NAMALWA (cell line): Measurements from ENCODE around the gene CLPTM1.
A peak's percentile ranks its signal among the peaks of the same experiment; 100 is the strongest.
"Not testable (repeated sequence)": the region's sequence is repeated elsewhere in the genome, so short reads cannot be mapped to it uniquely, and the experiment has no call there.

ENCODE experiments used
- DNase-seq: peaks from one replicate; pipeline ENCODE4 v3.0.0-alpha.2; 2015; ENCODE audit warnings: low spot score

The CLPTM1 gene

GRCh38 chr19:44942067-44942571, 13.1 kb upstream of the CLPTM1 start, which contains the start of gene APOC4:
Gene APOC4 (plus strand): TSS chr19:44942237. CDS start chr19:44942278, 41 bp downstream.
- no peak for DNase-seq

DNA sequence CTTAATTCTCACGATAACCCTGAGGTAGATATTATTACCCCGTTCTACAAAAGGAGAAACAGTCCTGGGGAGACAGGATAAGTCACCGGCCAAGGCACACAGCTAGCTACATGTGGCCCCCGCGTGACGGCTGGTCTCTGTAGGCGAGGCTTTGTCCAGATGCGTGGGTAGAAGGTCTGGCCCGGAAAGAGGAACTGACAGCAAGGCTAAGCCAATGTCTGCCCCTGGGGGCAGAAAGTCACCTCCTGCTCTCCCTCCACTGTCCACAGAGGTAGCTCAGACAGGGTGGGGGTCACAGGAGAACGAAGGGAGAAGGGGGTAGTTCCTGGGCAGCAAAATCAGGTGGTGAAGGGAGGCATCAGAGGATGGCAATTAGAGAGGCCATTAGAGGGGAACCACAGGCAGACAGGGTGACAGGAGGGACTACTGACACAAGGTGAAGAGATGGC, 11.4 kb upstream of the CLPTM1 start:
- DNase-seq, result peak; percentile 71

DNA sequence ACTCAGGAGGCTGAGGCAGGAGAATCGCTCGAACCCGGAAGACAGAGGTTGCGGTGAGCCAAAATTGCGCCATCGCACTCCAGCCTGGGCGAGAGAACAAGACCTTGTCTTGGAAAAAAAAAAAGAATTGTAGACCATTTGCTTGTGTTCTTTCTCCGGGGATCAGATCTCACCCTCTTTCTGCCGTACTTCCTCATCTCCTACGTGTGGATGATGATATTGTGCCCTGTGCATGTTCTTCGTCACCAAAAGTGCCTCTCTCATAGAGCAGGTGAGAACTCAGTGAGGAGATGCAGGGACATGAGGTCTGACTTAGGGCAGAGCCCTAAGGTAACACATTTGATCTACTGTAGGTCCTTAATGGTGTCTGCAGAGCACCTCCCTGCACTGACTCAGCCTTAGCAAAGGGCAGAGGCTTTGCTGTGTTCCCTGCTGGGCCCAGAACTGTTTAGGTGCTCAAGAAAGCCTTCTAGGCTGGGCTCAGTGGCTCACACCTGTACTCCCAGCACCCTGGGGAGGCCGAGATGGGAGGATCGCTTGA, 8.1 kb upstream of the CLPTM1 start:
- no peak for DNase-seq

DNA sequence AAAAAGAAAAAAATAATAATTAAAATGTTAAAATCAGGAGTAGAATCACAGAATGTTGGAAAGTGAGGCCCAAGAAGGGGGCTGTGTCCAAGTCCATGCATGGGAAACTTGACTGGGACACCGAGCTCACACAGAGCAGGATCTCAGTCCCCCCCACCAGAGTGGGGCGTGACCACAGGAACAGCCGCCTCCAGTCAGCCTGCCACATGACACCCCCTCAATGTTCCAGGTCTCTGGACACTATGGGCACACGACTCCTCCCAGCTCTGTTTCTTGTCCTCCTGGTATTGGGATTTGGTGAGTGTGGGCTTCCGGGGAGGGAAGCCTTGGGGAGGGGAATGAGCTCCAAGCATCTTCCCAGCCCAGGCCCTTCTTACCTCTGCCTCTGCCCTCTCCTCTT, 6.9 kb upstream of the CLPTM1 start:
- DNase-seq, result no peak

DNA sequence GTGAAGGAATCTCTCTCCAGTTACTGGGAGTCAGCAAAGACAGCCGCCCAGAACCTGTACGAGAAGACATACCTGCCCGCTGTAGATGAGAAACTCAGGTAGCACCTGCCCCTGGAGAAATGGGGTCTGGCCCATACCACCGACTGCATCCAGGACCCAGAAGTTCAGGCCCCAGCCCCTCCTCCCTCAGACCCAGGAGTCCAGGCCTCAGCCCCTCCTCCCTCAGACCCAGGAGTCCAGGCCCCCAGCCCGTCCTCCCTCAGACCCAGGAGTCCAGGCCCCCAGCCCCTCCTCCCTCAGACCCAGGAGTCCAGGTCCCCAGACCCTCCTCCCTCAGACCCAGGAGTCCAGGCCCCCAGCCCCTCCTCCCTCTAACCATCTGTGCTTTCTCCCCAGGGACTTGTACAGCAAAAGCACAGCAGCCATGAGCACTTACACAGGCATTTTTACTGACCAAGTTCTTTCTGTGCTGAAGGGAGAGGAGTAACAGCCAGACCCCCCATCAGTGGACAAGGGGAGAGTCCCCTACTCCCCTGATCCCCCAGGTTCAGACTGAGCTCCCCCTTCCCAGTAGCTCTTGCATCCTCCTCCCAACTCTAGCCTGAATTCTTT, 6.3 kb upstream of the CLPTM1 start:
- DNase-seq, result peak; percentile 51

- no peak for DNase-seq
Observed at GRCh38 chr19:44949550-44949949, 5.6 kb upstream of the CLPTM1 start.

DNA sequence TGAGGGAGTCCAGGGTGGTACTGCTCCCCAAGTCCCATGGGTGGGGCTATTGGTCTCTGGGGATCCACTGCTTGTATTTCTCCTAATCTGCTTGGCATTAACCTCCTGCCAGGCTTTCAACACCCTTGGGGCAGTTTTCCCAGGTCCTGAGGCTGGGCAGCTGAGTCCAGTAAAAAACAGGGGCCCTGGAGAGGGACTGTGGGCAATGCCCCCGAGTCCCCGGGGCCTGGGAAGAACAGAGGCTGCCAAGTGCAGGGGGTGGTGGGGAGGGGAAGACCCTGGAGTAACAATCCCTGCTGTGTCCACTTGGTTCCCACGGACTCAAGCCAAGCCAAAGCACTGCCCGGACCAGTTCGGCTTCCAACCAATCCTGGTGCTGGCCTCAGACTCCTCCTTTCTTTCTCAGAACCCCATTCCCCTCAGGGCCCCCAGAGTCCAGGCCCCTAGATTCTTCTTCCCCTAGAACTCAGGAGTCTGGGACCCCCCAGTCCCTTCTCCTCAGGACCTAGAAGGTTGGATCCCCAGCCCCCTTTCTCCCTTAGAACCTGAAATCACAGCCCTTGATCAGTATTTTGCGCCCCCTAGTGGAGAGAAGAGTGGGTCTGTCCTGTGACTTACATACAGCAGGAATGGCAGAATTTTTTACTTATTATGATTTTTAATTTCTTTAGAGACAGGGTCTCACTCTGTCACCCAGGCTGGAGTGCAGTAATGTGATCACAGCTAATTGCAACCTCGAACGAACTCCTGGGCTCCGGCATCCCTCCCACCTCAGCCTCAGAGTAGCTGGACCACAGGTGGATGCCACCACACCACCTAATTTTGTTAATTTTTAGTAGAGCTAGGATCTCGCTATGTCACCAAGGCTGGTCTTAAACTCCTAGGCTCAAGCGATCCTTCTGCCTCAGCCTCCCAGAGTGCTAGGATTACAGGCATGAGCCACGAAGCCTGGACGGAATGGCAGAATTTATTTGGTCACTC, 3.7 kb upstream of the CLPTM1 start:
- peak; percentile 86 for DNase-seq

DNA sequence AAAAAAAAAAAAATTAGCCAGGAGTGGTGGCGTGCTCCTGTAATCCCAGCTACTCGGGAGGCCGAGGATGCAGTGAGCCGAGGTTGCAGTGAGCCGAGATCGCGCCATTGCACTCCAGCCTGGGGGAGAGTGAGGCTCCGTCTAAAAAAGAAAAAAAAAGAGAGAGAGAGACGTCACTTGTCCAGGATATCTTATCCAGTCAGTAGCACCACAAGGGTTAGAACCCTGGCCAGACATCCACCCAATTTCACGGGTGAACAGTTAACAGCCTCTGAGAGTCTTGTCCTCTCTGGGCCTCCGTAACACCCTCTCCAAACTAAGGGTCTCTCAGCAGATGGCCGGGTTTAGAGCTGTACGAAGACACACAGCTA, 917 bp upstream of the CLPTM1 start:
- no peak for DNase-seq

- peak; percentile 29 for DNase-seq
Observed at GRCh38 chr19:44955505-44956439, 592 bp downstream of the CLPTM1 start.

- no peak for DNase-seq
Observed at GRCh38 chr19:44957526-44957925, 2.3 kb downstream of the CLPTM1 start.

- DNase-seq, result no peak
Observed at GRCh38 chr19:44958090-44958489, 2.9 kb downstream of the CLPTM1 start.

GRCh38 chr19:44959691-44960090, 4.5 kb downstream of the CLPTM1 start:
- DNase-seq, result no peak

DNA sequence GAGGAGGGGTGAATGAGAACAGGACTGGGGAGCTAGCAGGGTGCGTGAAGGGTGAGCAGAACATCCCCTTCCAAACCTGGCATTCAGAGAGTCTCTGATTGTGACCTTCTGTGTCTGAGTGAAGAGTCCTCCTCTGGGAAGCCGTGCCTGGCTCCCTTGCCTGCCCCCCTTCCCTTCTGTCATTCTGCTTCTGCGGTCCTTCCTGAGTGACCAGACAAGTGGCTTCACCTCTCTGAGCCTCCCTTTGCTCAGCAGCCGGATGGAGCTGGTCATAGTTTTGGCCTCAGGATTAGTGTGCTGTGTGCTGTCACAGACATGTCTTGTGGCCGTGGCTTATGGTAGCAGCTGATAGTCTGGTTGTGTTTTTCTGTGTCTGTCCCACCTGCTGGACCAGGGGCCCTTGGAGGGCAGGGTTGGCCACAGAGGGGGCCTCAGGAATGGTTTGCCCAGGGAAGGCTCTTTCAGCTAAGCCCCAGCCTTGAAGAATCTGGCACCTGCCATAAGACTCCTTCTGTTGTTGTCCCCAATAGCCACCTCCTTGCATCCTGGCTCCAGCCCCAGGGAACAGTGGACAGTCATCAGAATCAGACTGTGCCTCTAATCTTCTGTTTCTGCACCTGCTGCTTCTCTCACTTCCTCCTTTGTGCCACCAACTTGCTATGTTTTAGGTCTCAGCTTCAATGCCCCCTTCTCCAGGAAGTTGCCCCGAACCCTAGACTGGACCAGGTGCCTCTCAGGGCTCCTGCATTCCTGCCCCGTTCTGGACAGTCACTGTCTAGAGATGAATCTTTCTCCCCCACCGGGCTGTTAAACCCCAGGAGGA, 5.9 kb downstream of the CLPTM1 start:
- DNase-seq, result peak; percentile 88

GRCh38 chr19:44961821-44962220, 6.6 kb downstream of the CLPTM1 start:
- no peak for DNase-seq

- no peak for DNase-seq
Observed at GRCh38 chr19:44968118-44968517, 12.9 kb downstream of the CLPTM1 start.

DNA sequence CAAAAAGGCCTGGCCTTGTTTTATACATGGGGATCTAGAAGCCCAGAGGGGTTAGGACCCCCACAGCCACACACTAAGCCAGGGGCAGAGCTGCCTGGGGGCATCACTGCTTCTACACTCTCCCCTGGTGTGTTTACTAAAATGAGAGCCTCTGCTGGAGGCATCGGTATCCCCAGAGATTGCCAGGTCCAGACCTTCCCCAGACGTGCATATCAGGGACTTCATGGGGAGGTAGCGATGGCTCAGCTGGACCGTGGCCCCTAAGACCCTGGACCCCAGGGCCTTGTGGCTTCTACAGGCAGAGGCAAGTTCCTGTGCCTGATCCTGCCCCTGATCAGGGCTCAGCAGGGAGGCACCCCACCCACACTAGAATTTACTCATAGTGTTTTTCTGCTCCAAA, 13.5 kb downstream of the CLPTM1 start:
- DNase-seq, result no peak

GRCh38 chr19:44969437-44969836, 14.3 kb downstream of the CLPTM1 start:
- no peak for DNase-seq

DNA sequence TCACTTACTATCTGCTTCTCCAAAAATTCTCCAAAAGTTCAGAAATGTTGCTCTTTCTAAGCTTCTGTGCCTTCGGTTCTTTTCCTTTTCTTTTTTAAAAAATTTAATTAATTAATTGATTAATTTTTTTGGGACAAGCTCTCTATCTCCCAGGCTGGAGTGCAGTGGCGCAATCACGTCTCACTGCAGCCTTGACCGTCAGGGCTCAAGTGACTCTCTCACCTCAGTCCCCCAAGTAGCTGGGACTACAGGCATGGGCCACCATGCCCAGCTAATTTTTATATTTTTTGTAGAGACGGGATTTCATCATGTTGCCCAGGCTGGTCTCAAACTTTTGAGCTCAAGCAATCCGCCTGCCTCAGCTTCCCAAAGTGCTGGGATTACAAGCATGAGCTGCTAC, 16.3 kb downstream of the CLPTM1 start:
- not testable (repeated sequence) for DNase-seq

DNA sequence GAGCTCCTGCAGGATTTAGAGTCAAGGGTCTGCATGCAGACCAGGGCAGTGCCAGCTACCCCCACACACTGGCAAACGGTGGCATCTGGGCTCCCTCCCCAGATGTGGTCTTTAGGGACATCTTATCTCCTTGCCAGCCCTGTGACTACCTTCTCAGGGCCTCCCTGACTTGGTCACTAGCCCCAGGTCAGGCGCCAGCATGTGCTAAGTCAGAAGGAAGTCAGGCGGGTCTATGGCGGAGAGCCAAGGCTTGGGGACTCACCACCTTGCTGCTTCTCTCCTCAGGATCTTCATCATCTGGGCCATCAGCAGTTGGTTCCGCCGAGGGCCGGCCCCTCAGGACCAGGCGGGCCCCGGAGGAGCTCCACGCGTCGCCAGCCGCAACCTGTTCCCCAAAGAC, 17.6 kb downstream of the CLPTM1 start:
- no peak for DNase-seq

GRCh38 chr19:44973982-44974735, 19.0 kb downstream of the CLPTM1 start:
- no peak for DNase-seq
